ENCODE data around the gene TRPC3.

TRPC3 gene

GRCh38 chr4:121964958-121965357 lies 13.1 kb upstream of the TRPC3 start:
- H3K27ac ChIP-seq, result no peak overlapping the region
- TF ChIP-seq CTCF (conservative IDR thresholded peaks at IDR 0.05), result no peak

- no peak overlapping the region for H3K27ac ChIP-seq
Measured at GRCh38 chr4:121960818-121961217, 9.0 kb upstream of the TRPC3 start.

GRCh38 chr4:121958777-121959176 lies 6.9 kb upstream of the TRPC3 start:
- H3K27ac ChIP-seq, result no peak overlapping the region
- TF ChIP-seq CTCF (conservative IDR thresholded peaks at IDR 0.05), result no peak

More at GRCh38 chr4:121960818-121961217, 9.0 kb upstream of the TRPC3 start:
- TF ChIP-seq CTCF (conservative IDR thresholded peaks at IDR 0.05), result no peak

GRCh38 chr4:121957266-121957665 lies 5.4 kb upstream of the TRPC3 start:
- no peak overlapping the region for H3K27ac ChIP-seq
- TF ChIP-seq CTCF (conservative IDR thresholded peaks at IDR 0.05), result no peak

- no peak for TF ChIP-seq CTCF (conservative IDR thresholded peaks at IDR 0.05)
- no peak overlapping the region for H3K27ac ChIP-seq
Measured at GRCh38 chr4:121953860-121954259, 2.0 kb upstream of the TRPC3 start.

GRCh38 chr4:121952290-121952689 lies 430 bp upstream of the TRPC3 start:
- TF ChIP-seq CTCF (conservative IDR thresholded peaks at IDR 0.05), result no peak
- H3K27ac ChIP-seq, result no peak overlapping the region

- H3K27ac ChIP-seq, result no peak overlapping the region
- TF ChIP-seq CTCF (conservative IDR thresholded peaks at IDR 0.05), result no peak
Measured at GRCh38 chr4:121950680-121951520, 960 bp downstream of the TRPC3 start.

Measured in VCaP (cell line).